Hepatocyte (in vitro differentiated cells): ENCODE results near the gene CNTNAP2. TPM values are rescaled to one million over a fixed set of nuclear protein-coding genes. Genes with fewer than 3 reads are reported as not detected.

Experiments
- DNase-seq: peaks from one replicate; pipeline ENCODE4 v3.0.0-alpha.2; 2016; ENCODE audit warnings: low spot score
- H2AFZ ChIP-seq: fragments of 200-600 bp; sonication (generic); 2 replicates; pipeline ENCODE4 v1.6.0; 2016; ENCODE audit warnings: antibody characterized with exemption, mild to moderate bottlenecking
- H3K27ac ChIP-seq: fragments of 200-600 bp; sonication (generic); 2 replicates; pipeline ENCODE4 v1.5.1; 2016; ENCODE audit warnings: mild to moderate bottlenecking
- H3K27me3 ChIP-seq: fragments of 200-600 bp; sonication (generic); 2 replicates; pipeline ENCODE4 v1.6.1; 2016
- H3K36me3 ChIP-seq: fragments of 200-600 bp; sonication (generic); replicated peaks from 2 replicates; pipeline ENCODE4 v1.5.1; 2016; ENCODE audit warnings: low read depth; ENCODE audit not compliant: insufficient read depth
- H3K4me1 ChIP-seq: fragments of 200-600 bp; sonication (generic); 2 replicates; pipeline ENCODE4 v1.5.1; 2016; ENCODE audit warnings: mild to moderate bottlenecking, moderate library complexity; ENCODE audit not compliant: insufficient read depth
- H3K4me2 ChIP-seq: fragments of 200-600 bp; sonication (generic); 2 replicates; pipeline ENCODE4 v1.6.0; 2016
- H3K4me3 ChIP-seq: fragments of 200-600 bp; sonication (generic); 2 replicates; pipeline ENCODE4 v1.5.1; 2016; ENCODE audit warnings: mild to moderate bottlenecking
- H3K79me2 ChIP-seq: fragments of 200-600 bp; sonication (generic); 2 replicates; pipeline ENCODE4 v1.6.0; 2017; ENCODE audit warnings: mild to moderate bottlenecking
- H3K9me2 ChIP-seq: fragments of 200-600 bp; sonication (generic); replicated peaks from 2 replicates; pipeline ENCODE4 v1.6.0; 2017; ENCODE audit warnings: mild to moderate bottlenecking; ENCODE audit not compliant: insufficient read depth
- H3K9me3 ChIP-seq: fragments of 200-600 bp; sonication (generic); 2 replicates; pipeline ENCODE4 v1.5.1; 2016; ENCODE audit warnings: low read depth, mild to moderate bottlenecking
- H4K20me1 ChIP-seq: fragments of 200-600 bp; sonication (generic); 2 replicates; pipeline ENCODE4 v1.6.0; 2016; ENCODE audit warnings: mild to moderate bottlenecking; ENCODE audit not compliant: insufficient read depth, poor library complexity, severe bottlenecking
- EZH2 ChIP-seq: fragments of 200-600 bp; sonication (generic); IDR thresholded peaks from 2 replicates; pipeline ENCODE4 v1.6.1; 2016; ENCODE audit warnings: antibody characterized with exemption, mild to moderate bottlenecking, borderline replicate concordance
- EZH2phosphoT487 ChIP-seq: fragments of 200-600 bp; sonication (generic); IDR thresholded peaks from one replicate; pipeline ENCODE4 v1.6.1; 2018; ENCODE audit warnings: antibody characterized with exemption, mild to moderate bottlenecking, low read depth, moderate library complexity; ENCODE audit not compliant: unreplicated experiment, severe bottlenecking
- WGBS: methylation state at CpG from one replicate; pipeline ENCODE4 v1.1.6; 2016; ENCODE audit warnings: low lambda C conversion rate; ENCODE audit errors: missing lambda C conversion rate; 5-methylcytosine and 5-hydroxymethylcytosine counted together
- polyA plus RNA-seq: library from polyadenylated mRNA; unstranded; fragments of >200 nt; fragmentation: Nextera tagmentation; extraction: Ambion mirVana; gene quantifications from 2 replicates; pipeline ENCODE4 v1.2.1, GENCODE V29; 2016
- total RNA-seq: library from RNA; depleted of rRNA; stranded (reverse); fragments of >200 nt; gene quantifications from 2 replicates; pipeline ENCODE4 v1.2.3, GENCODE V29; 2014
- TF ChIP-seq, protein P1 (sequence below): fragments of 200-600 bp; sonication (generic); IDR thresholded peaks from 2 replicates; pipeline ENCODE4 v1.5.1; 2016; ENCODE audit warnings: antibody characterized with exemption, mild to moderate bottlenecking; ENCODE audit not compliant: poor library complexity

CNTNAP2 gene
- total and polyA plus RNA-seq, 2 experiments from 2014 or later, result 7.5 to 14.7 TPM

DNA sequence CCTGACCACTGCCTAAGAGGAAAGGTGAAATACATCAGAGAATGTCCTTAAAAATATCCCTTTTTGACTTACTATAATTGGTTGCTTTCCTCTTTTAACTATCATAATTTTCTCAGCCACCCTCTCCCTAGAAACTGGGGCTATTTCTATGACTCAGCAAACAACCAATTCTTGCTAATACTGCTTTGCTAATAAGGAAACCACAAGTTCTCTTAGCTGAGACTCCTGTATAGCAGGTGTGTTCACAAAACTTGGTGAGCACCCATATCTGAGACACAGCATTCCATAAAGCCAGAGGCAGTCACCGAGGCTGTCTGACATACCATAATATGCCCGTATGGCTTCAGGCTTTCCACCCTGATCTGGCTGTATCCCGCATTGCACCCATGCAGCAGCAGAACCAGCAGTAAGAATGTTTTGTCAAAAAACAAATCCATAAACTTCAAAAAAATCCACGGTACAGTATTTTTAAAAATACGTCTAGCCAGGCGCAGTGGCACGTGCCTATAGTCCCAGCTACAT lies 2282.3 kb downstream of the CNTNAP2 start:
- TF ChIP-seq, protein P1, sequence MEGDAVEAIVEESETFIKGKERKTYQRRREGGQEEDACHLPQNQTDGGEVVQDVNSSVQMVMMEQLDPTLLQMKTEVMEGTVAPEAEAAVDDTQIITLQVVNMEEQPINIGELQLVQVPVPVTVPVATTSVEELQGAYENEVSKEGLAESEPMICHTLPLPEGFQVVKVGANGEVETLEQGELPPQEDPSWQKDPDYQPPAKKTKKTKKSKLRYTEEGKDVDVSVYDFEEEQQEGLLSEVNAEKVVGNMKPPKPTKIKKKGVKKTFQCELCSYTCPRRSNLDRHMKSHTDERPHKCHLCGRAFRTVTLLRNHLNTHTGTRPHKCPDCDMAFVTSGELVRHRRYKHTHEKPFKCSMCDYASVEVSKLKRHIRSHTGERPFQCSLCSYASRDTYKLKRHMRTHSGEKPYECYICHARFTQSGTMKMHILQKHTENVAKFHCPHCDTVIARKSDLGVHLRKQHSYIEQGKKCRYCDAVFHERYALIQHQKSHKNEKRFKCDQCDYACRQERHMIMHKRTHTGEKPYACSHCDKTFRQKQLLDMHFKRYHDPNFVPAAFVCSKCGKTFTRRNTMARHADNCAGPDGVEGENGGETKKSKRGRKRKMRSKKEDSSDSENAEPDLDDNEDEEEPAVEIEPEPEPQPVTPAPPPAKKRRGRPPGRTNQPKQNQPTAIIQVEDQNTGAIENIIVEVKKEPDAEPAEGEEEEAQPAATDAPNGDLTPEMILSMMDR, result no peak
- TF ChIP-seq EZH2 (no peak), EZH2phosphoT487 (no peak)
- Histone ChIP-seq H3K27ac (no peak overlapping the region), H3K36me3 (no peaks in the 10 kb centered on the region), H3K4me2 (no peak overlapping the region), H3K4me3 (no peak overlapping the region), H2AFZ (no peak overlapping the region), H3K79me2 (no peaks in the 10 kb centered on the region), H3K4me1 (peaks cover 6% of the 10 kb centered on the region), H4K20me1 (no peaks in the 10 kb centered on the region), H3K9me2 (no peaks in the 10 kb centered on the region), H3K27me3 (no peaks in the 10 kb centered on the region), H3K9me3 (no peaks in the 10 kb centered on the region)
- no peak for DNase-seq
- WGBS, result 94% methylated on average over 7 of the region's 7 CpGs

DNA sequence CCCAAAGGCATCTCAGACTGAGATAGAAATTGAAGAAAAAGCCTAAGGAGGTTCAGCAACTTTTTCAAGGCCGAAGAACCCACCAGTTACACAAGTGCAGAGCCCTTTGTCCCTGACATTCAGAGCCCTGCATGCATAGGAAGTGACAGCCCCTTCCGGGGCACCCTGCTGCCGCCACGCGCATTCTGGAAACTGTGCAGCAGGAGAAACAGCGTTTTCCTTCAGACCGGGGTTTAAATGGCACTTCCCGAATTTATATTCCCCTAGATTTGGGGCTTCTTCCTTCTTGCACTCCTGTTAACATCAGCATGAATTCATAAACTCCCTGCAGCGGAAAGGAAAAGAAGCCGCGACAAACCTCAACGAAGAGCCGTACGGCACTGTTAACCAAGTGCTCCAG lies 2283.5 kb downstream of the CNTNAP2 start:
- no peaks in the 10 kb centered on the region for H3K9me3 ChIP-seq
- WGBS, result 92% methylated on average over 14 of the region's 14 CpGs
- TF ChIP-seq, protein P1, result no peak
- TF ChIP-seq EZH2 (no peak), EZH2phosphoT487 (no peak)
- no peaks in the 10 kb centered on the region for H3K9me2 ChIP-seq
- no peaks in the 10 kb centered on the region for H3K27me3 ChIP-seq
- H3K27ac ChIP-seq, result no peak overlapping the region
- H3K4me2 ChIP-seq, result no peak overlapping the region
- H4K20me1 ChIP-seq, result no peaks in the 10 kb centered on the region
- no peak overlapping the region for H3K4me3 ChIP-seq
- H3K4me1 ChIP-seq, result peaks cover 6% of the 10 kb centered on the region
- DNase-seq, result no peak
- no peaks in the 10 kb centered on the region for H3K79me2 ChIP-seq
- H2AFZ ChIP-seq, result no peak overlapping the region
- H3K36me3 ChIP-seq, result no peaks in the 10 kb centered on the region

- TF ChIP-seq, protein P1, result no peak
- TF ChIP-seq EZH2phosphoT487 (no peak), EZH2 (no peak)
- H2AFZ ChIP-seq, result no peak overlapping the region
These were observed 2285.6 kb downstream of the CNTNAP2 start for GRCh38 chr7:148402159-148402558.

More at GRCh38 chr7:148402159-148402558, 2285.6 kb downstream of the CNTNAP2 start:
- H3K36me3 ChIP-seq, result no peaks in the 10 kb centered on the region
- no peaks in the 10 kb centered on the region for H3K9me2 ChIP-seq
- H3K4me2 ChIP-seq, result no peak overlapping the region
- WGBS, result 70% methylated on average over 3 of the region's 3 CpGs
- no peak overlapping the region for H3K4me3 ChIP-seq
- H3K4me1 ChIP-seq, result peaks cover 6% of the 10 kb centered on the region
- DNase-seq, result no peak
- H3K27me3 ChIP-seq, result no peaks in the 10 kb centered on the region
- no peaks in the 10 kb centered on the region for H4K20me1 ChIP-seq
- no peaks in the 10 kb centered on the region for H3K79me2 ChIP-seq
- H3K9me3 ChIP-seq, result no peaks in the 10 kb centered on the region
- no peak overlapping the region for H3K27ac ChIP-seq
